GM12878 (cell line): ENCODE results near the gene CCDC150.

Source experiments
- CTCF ChIP-seq, 3 experiments: IDR thresholded peaks in 2 of 3; conservative IDR thresholded peaks in 1 of 3; 2 replicates each; pipeline ENCODE4 v1.5.1; 2011; ENCODE audit warnings: low read depth in 3 of 3, low read length in 3 of 3, mild to moderate bottlenecking in 3 of 3, control low read depth in 2 of 3, moderate library complexity in 2 of 3, inconsistent platforms in 1 of 3, mixed read lengths in 1 of 3; ENCODE audit not compliant: control insufficient read depth in 2 of 3, insufficient read depth in 1 of 3; ENCODE audit errors: extremely low read depth in 1 of 3
- EZH2 ChIP-seq: IDR thresholded peaks from 2 replicates; pipeline ENCODE4 v1.6.1; 2012; ENCODE audit warnings: low read depth, mild to moderate bottlenecking, control low read depth, inconsistent platforms, low read length, borderline replicate concordance; ENCODE audit not compliant: control insufficient read depth
- GABPA ChIP-seq: IDR thresholded peaks from 2 replicates; pipeline ENCODE4 v1.6.1; 2014; ENCODE audit warnings: antibody characterized with exemption, low read depth, mild to moderate bottlenecking, inconsistent platforms
- NR2C2 ChIP-seq: IDR thresholded peaks from 2 replicates; pipeline ENCODE4 v1.6.1; 2011; ENCODE audit warnings: borderline replicate concordance, low read depth; ENCODE audit not compliant: control insufficient read depth, insufficient read length
- POLR2A ChIP-seq: IDR thresholded peaks from 2 replicates; pipeline ENCODE4 v1.6.1; 2011; ENCODE audit warnings: low read depth, mild to moderate bottlenecking, low read length
- RUNX3 ChIP-seq: IDR thresholded peaks from 2 replicates; pipeline ENCODE4 v1.6.1; 2012; ENCODE audit warnings: low read length, inconsistent platforms
- ZNF217 ChIP-seq: fragments of 450-650 bp; IDR thresholded peaks from 2 replicates; pipeline ENCODE4 v1.6.1; 2017; ENCODE audit warnings: antibody characterized with exemption, mild to moderate bottlenecking
- TF ChIP-seq, protein P1 (sequence below): IDR thresholded peaks from 2 replicates; pipeline ENCODE4 v1.6.1; 2011; ENCODE audit warnings: borderline replicate concordance, low read depth, mild to moderate bottlenecking, moderate library complexity, mixed read lengths, low read length; ENCODE audit not compliant: insufficient read depth; ENCODE audit errors: extremely low read length

DNA sequence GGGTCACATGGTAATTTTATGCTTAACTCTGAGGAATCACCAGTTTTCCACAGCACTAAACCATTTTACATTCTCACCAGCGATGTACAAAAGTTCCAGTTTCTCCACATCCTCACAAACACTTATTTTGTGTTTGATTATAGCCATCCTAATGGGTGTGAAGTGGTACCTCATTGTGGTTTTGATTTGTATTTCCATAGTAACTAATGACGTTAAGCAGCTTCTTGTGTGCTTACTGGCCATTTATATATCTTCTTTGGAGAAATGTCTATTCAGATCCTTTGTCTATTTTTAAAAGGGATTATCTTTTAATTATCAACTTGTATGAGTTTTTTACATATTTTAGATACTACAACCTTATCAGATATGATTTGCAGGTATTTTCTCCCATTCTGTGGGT is 42.0 kb downstream of the CCDC150 start:
- no peak for TF ChIP-seq GABPA
- no peak for TF ChIP-seq ZNF217
- TF ChIP-seq NR2C2: no peak
- TF ChIP-seq, protein P1, sequence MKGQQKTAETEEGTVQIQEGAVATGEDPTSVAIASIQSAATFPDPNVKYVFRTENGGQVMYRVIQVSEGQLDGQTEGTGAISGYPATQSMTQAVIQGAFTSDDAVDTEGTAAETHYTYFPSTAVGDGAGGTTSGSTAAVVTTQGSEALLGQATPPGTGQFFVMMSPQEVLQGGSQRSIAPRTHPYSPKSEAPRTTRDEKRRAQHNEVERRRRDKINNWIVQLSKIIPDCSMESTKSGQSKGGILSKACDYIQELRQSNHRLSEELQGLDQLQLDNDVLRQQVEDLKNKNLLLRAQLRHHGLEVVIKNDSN: no peak
- no peak for TF ChIP-seq RUNX3
- TF ChIP-seq POLR2A: no peak
- no peak for TF ChIP-seq CTCF (IDR thresholded peaks at IDR 0.05 in 2 of 3, conservative IDR thresholded peaks at IDR 0.05 in 1 of 3; ENCODE audit: control insufficient read depth in 2 of 3, extremely low read depth in 1 of 3, insufficient read depth in 1 of 3, low read depth in 3 of 3, low read length in 3 of 3)
- TF ChIP-seq EZH2: no peak
